Astrocyte (in vitro differentiated cells and primary cell): Measurements from ENCODE around the gene KRT72. TPM values are rescaled to one million over a fixed set of nuclear protein-coding genes. Genes with fewer than 3 reads are reported as not detected.

ENCODE experiments used
- DNase-seq: peaks from one replicate; pipeline ENCODE4 v3.0.0-alpha.2; 2010; ENCODE audit warnings: low read depth
- FAIRE-seq: peaks from 2 replicates; lab custom pipeline; 2011; peaks lifted over from hg19 to GRCh38; lab: Jason Lieb, UNC
- H2AFZ ChIP-seq: 2 replicates; pipeline ENCODE4 v1.6.0; 2012; ENCODE audit warnings: low read depth, low read length, inconsistent platforms
- H3K27ac ChIP-seq: 2 replicates; pipeline ENCODE4 v1.5.1; 2011; ENCODE audit warnings: low read depth, low read length, inconsistent platforms
- H3K27me3 ChIP-seq: 2 replicates; pipeline ENCODE4 v1.6.0; 2011; ENCODE audit warnings: low read length, inconsistent platforms; ENCODE audit not compliant: insufficient read depth
- H3K36me3 ChIP-seq: 2 replicates; pipeline ENCODE4 v1.5.1; 2011; ENCODE audit warnings: low read length, inconsistent platforms; ENCODE audit not compliant: insufficient read depth
- H3K4me1 ChIP-seq: 2 replicates; pipeline ENCODE4 v1.5.1; 2011; ENCODE audit warnings: low read length, inconsistent platforms; ENCODE audit not compliant: insufficient read depth
- H3K4me2 ChIP-seq: 2 replicates; pipeline ENCODE4 v1.6.0; 2012; ENCODE audit warnings: low read length, inconsistent platforms
- H3K4me3 ChIP-seq: 2 replicates; pipeline ENCODE4 v1.5.1; 2011; ENCODE audit warnings: low read depth, mild to moderate bottlenecking, low read length, inconsistent platforms; ENCODE audit not compliant: insufficient read depth
- H3K79me2 ChIP-seq: 2 replicates; pipeline ENCODE4 v1.6.0; 2012; ENCODE audit warnings: mild to moderate bottlenecking, low read length, inconsistent platforms; ENCODE audit not compliant: insufficient read depth
- H3K9ac ChIP-seq: 2 replicates; pipeline ENCODE4 v1.6.0; 2012; ENCODE audit warnings: mild to moderate bottlenecking, low read length, inconsistent platforms
- H3K9me3 ChIP-seq: 2 replicates; pipeline ENCODE4 v1.5.1; 2012; ENCODE audit warnings: low read depth, mild to moderate bottlenecking, low read length, inconsistent platforms; ENCODE audit not compliant: insufficient read depth
- H4K20me1 ChIP-seq: 2 replicates; pipeline ENCODE4 v1.6.0; 2012; ENCODE audit warnings: low read length, inconsistent platforms; ENCODE audit not compliant: insufficient read depth
- H3K27ac Mint-ChIP-seq: one replicate; pipeline ENCODE4 v1.8.0; 2021; ENCODE audit warnings: mild to moderate bottlenecking, mixed read lengths; ENCODE audit not compliant: unreplicated experiment
- H3K27me3 Mint-ChIP-seq: one replicate; pipeline ENCODE4 v1.8.0; 2021; ENCODE audit warnings: low read depth, mixed read lengths; ENCODE audit not compliant: unreplicated experiment
- H3K36me3 Mint-ChIP-seq: one replicate; pipeline ENCODE4 v1.8.0; 2021; ENCODE audit warnings: low read depth, mixed read lengths; ENCODE audit not compliant: unreplicated experiment
- H3K4me1 Mint-ChIP-seq: one replicate; pipeline ENCODE4 v1.8.0; 2021; ENCODE audit warnings: low read depth, mixed read lengths; ENCODE audit not compliant: unreplicated experiment
- H3K4me3 Mint-ChIP-seq: one replicate; pipeline ENCODE4 v1.8.0; 2021; ENCODE audit warnings: mild to moderate bottlenecking, moderate library complexity, mixed read lengths; ENCODE audit not compliant: unreplicated experiment
- H3K9me3 Mint-ChIP-seq: one replicate; pipeline ENCODE4 v1.8.0; 2021; ENCODE audit warnings: mild to moderate bottlenecking, mixed read lengths; ENCODE audit not compliant: unreplicated experiment
- EZH2 ChIP-seq: IDR thresholded peaks from 2 replicates; pipeline ENCODE4 v1.6.1; 2012; ENCODE audit warnings: mild to moderate bottlenecking, low read length, inconsistent platforms; ENCODE audit not compliant: insufficient read depth
- total RNA-seq: library from RNA; stranded (reverse); gene quantifications from 2 replicates; pipeline ENCODE4 v1.2.1, GENCODE V29; 2021
- TF ChIP-seq, protein P1 (sequence below): IDR thresholded peaks from 2 replicates; pipeline ENCODE4 v1.5.1; 2011; ENCODE audit warnings: low read depth, mild to moderate bottlenecking, inconsistent platforms, low read length, moderate library complexity; ENCODE audit not compliant: insufficient read depth

KRT72 gene
- total RNA-seq, 1 donor from 2014 or later, result not detected

DNA sequence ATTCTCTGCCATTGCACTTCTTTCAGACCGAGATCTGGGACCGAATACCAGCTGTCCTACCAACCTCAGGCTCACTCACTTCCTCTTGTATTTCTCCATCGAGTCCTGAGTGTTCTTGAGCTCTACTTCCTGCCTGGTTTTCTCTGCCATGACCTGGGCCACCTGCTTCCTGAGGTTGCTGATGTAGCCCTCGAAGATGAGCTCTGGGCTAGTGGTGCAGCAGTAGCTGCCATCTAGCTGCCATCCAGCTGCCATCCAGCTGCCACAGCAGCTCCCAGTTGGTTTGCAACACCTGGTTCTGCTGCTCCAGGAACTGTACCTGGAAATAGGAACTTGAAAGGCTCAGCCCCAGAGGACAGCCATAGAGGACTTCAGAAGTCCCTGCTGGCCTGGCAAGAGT is 32.1 kb upstream of the KRT72 start:
- FAIRE-seq (no peak), DNase-seq (no peak)
- no peaks in the 10 kb centered on the region for H4K20me1 ChIP-seq
- Mint-ChIP-seq H3K9me3 (no peaks in the 10 kb centered on the region), H3K27ac (no peak overlapping the region), H3K36me3 (peaks cover 2% of the 10 kb centered on the region), H3K4me1 (no peaks in the 10 kb centered on the region), H3K4me3 (no peak overlapping the region), H3K27me3 (peaks cover 51% of the 10 kb centered on the region)
- TF ChIP-seq, protein P1, sequence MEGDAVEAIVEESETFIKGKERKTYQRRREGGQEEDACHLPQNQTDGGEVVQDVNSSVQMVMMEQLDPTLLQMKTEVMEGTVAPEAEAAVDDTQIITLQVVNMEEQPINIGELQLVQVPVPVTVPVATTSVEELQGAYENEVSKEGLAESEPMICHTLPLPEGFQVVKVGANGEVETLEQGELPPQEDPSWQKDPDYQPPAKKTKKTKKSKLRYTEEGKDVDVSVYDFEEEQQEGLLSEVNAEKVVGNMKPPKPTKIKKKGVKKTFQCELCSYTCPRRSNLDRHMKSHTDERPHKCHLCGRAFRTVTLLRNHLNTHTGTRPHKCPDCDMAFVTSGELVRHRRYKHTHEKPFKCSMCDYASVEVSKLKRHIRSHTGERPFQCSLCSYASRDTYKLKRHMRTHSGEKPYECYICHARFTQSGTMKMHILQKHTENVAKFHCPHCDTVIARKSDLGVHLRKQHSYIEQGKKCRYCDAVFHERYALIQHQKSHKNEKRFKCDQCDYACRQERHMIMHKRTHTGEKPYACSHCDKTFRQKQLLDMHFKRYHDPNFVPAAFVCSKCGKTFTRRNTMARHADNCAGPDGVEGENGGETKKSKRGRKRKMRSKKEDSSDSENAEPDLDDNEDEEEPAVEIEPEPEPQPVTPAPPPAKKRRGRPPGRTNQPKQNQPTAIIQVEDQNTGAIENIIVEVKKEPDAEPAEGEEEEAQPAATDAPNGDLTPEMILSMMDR, result no peak
- no peak for TF ChIP-seq EZH2
- peaks cover 8% of the 10 kb centered on the region for H3K27me3 ChIP-seq
- H3K4me3 ChIP-seq, result no peak overlapping the region
- no peaks in the 10 kb centered on the region for H3K36me3 ChIP-seq
- H3K9me3 ChIP-seq, result no peaks in the 10 kb centered on the region
- H3K79me2 ChIP-seq, result no peaks in the 10 kb centered on the region
- H3K27ac ChIP-seq, result no peak overlapping the region
- no peak overlapping the region for H2AFZ ChIP-seq
- no peaks in the 10 kb centered on the region for H3K4me1 ChIP-seq
- H3K9ac ChIP-seq, result no peak overlapping the region
- H3K4me2 ChIP-seq, result no peak overlapping the region

DNA sequence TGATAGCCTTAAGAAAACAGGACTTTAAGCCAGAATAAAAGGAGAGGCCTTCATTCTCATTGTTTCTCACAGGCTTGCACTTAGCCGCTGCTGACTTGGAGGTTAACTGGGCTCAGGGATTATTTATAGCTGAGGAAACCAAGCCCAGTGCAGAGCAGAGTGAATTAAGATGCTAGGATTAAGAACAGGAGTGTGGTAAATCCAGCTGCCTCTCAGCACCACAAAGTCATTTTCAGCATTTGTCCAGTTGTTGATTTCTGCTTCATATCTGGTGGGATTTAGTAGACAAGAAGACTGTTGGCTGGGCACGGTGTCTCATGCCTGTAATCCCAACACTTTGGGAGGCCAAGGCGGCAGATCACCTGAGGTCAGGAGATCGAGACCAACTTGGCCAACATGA is 31.4 kb upstream of the KRT72 start:
- no peak for TF ChIP-seq EZH2
- TF ChIP-seq, protein P1, result no peak
- no peak overlapping the region for H3K4me2 ChIP-seq
- H3K9me3 Mint-ChIP-seq, result no peaks in the 10 kb centered on the region
- H3K4me3 Mint-ChIP-seq, result no peak overlapping the region
- H3K27me3 ChIP-seq, result peaks cover 9% of the 10 kb centered on the region
- no peaks in the 10 kb centered on the region for H3K9me3 ChIP-seq
- no peak for DNase-seq
- H3K27ac Mint-ChIP-seq, result no peak overlapping the region
- H2AFZ ChIP-seq, result no peak overlapping the region
- no peaks in the 10 kb centered on the region for H4K20me1 ChIP-seq
- no peaks in the 10 kb centered on the region for H3K36me3 ChIP-seq
- H3K9ac ChIP-seq, result no peak overlapping the region
- no peak for FAIRE-seq
- H3K79me2 ChIP-seq, result no peaks in the 10 kb centered on the region
- H3K4me3 ChIP-seq, result no peak overlapping the region
- no peaks in the 10 kb centered on the region for H3K4me1 ChIP-seq
- no peaks in the 10 kb centered on the region for H3K4me1 Mint-ChIP-seq
- H3K27me3 Mint-ChIP-seq, result peaks cover 56% of the 10 kb centered on the region
- peaks cover 2% of the 10 kb centered on the region for H3K36me3 Mint-ChIP-seq
- no peak overlapping the region for H3K27ac ChIP-seq

DNA sequence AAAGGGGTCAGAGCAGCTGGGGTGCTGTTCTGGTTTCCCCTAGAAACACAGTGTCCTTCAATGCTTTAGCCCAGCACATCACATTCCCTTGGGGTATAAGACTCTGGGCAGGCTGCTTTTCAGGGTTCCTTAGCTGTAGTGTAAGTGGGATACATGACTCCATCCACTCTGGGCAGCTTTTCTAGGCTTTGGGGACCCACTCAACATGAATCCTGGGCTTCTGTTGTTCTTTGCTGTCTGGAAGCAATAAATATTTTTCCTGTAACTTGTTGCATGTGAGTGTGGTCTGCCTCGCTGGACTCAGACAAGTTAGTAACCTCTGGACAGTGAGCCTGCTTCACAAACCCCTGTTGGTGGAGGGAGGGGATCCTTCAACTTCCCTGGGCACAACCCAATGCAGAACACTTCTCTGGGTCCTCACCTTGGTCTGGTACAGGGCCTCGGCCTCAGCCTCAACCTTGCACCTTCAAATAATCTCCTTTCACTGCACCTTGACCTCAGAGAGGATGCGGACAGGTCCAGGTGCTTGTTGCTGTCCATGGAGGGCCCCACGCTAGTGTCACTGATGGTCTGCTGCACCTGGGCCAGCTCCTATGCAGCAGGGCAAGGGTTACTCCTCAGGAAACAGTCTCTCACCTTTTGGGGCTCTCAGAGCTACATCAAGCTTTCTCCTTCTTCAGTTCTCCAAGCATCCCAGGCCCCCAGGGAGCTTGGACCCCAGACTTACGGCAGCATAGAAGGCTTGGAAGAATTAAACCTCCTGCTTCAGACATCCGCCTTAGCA is 30.6 kb upstream of the KRT72 start:
- Mint-ChIP-seq H3K4me3 (no peak overlapping the region), H3K4me1 (no peaks in the 10 kb centered on the region), H3K9me3 (no peaks in the 10 kb centered on the region), H3K27me3 (peaks cover 60% of the 10 kb centered on the region), H3K27ac (no peak overlapping the region), H3K36me3 (peaks cover 2% of the 10 kb centered on the region)
- TF ChIP-seq, protein P1, result no peak
- no peak for TF ChIP-seq EZH2
- no peaks in the 10 kb centered on the region for H3K9me3 ChIP-seq
- no peaks in the 10 kb centered on the region for H4K20me1 ChIP-seq
- H3K4me2 ChIP-seq, result no peak overlapping the region
- no peak overlapping the region for H3K4me3 ChIP-seq
- H3K36me3 ChIP-seq, result no peaks in the 10 kb centered on the region
- no peaks in the 10 kb centered on the region for H3K79me2 ChIP-seq
- H3K4me1 ChIP-seq, result no peaks in the 10 kb centered on the region
- DNase-seq (no peak), FAIRE-seq (no peak)
- no peak overlapping the region for H3K9ac ChIP-seq
- H2AFZ ChIP-seq, result no peak overlapping the region
- peaks cover 17% of the 10 kb centered on the region for H3K27me3 ChIP-seq
- no peak overlapping the region for H3K27ac ChIP-seq
